ENCODE measurements around the gene SMPX.

DNA sequence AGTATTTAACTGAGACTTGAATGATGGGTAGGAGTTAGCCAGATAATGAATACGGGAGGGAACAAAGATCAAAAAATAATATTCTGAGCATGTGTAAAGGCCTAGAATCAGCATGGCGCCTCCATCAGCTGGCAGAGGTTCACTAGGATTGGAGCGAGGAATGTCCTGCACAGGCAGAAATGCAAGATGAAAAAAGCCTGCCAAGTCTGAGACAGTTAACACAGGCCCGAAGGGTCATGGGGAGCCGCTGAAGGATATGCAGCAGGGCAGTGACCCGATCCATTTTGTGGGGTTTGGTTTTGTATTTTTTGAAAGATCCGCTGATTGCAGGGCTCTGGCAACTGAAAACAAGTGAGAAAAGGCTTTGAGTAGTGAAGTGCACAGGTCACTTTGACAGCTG lies 40.1 kb downstream of the SMPX start:
- TF ChIP-seq, protein P1, sequence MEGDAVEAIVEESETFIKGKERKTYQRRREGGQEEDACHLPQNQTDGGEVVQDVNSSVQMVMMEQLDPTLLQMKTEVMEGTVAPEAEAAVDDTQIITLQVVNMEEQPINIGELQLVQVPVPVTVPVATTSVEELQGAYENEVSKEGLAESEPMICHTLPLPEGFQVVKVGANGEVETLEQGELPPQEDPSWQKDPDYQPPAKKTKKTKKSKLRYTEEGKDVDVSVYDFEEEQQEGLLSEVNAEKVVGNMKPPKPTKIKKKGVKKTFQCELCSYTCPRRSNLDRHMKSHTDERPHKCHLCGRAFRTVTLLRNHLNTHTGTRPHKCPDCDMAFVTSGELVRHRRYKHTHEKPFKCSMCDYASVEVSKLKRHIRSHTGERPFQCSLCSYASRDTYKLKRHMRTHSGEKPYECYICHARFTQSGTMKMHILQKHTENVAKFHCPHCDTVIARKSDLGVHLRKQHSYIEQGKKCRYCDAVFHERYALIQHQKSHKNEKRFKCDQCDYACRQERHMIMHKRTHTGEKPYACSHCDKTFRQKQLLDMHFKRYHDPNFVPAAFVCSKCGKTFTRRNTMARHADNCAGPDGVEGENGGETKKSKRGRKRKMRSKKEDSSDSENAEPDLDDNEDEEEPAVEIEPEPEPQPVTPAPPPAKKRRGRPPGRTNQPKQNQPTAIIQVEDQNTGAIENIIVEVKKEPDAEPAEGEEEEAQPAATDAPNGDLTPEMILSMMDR (conservative IDR thresholded peaks at IDR 0.05 in 1 of 2, IDR thresholded peaks at IDR 0.05 in 1 of 2; ENCODE audit: extremely low read depth in 1 of 2, insufficient read depth in 1 of 2, low read depth in 1 of 2, low read length in 2 of 2): no peak
- no peak for TF ChIP-seq EZH2 (IDR thresholded peaks at IDR 0.05; ENCODE audit: borderline replicate concordance, low read length)
